SK-N-SH (cell line): ENCODE results near the gene TUFT1. TPM values are rescaled to one million over a fixed set of nuclear protein-coding genes. Genes with fewer than 3 reads are reported as not detected.

ENCODE experiments used
- CTCF ChIA-PET: fragments of 300-600, 350-600 bp; formaldehyde crosslinking; extraction: SDS; loops from one replicate; lab custom pipeline; 2021; lab: Yijun Ruan, JAX
- POLR2A ChIA-PET: fragments of 350-600 bp; sonication (Branson Sonifier 250); formaldehyde crosslinking; extraction: SDS; loops from one replicate; lab custom pipeline; 2020; ENCODE audit warnings: antibody characterized with exemption, inconsistent platforms; lab: Yijun Ruan, JAX
- DNase-seq: peaks from one replicate; pipeline ENCODE4 v3.0.0; 2012
- H2AFZ ChIP-seq: fragments of 200-600 bp; sonication (generic); 2 replicates; pipeline ENCODE4 v1.8.1; 2016; ENCODE audit warnings: antibody characterized with exemption, mild to moderate bottlenecking, low read depth
- H3F3A ChIP-seq: fragments of 200-600 bp; sonication (generic); replicated peaks from 2 replicates; pipeline ENCODE3; 2016; ENCODE audit warnings: antibody characterized with exemption, mild to moderate bottlenecking; ENCODE audit not compliant: insufficient read depth
- H3K27ac ChIP-seq, 2 experiments: fragments of 200-500 bp in 1 of 2; fragments of 200-600 bp in 1 of 2; sonication (Bioruptor generic) in 1 of 2; sonication (generic), shearing (Covaris generic) in 1 of 2; 2 replicates each; pipeline versions ENCODE4 v1.5.1 to v1.6.1; 2014 to 2016; ENCODE audit warnings: low read depth in 2 of 2, inconsistent platforms in 1 of 2, low read length in 1 of 2, mild to moderate bottlenecking in 1 of 2, mixed read lengths in 1 of 2
- H3K27me3 ChIP-seq: fragments of 200-600 bp; sonication (generic), shearing (Covaris generic); 2 replicates; pipeline ENCODE4 v1.6.1; 2016; ENCODE audit warnings: mixed run types; ENCODE audit not compliant: insufficient read depth
- H3K36me3 ChIP-seq, 2 experiments: fragments of 200-500 bp in 1 of 2; fragments of 200-600 bp in 1 of 2; sonication (Bioruptor generic) in 1 of 2; sonication (generic) in 1 of 2; replicated peaks in 1 of 2; 2 replicates each; pipeline versions ENCODE3 to v1.5.1; 2014 to 2016; ENCODE audit warnings: low read length in 1 of 2, mild to moderate bottlenecking in 1 of 2; ENCODE audit not compliant: insufficient read depth in 2 of 2, control insufficient read depth in 1 of 2
- H3K4me1 ChIP-seq, 2 experiments: fragments of 200-500 bp in 1 of 2; fragments of 200-600 bp in 1 of 2; sonication (Bioruptor generic) in 1 of 2; sonication (generic), shearing (Covaris generic) in 1 of 2; 2 replicates each; pipeline versions ENCODE4 v1.5.1 to v1.6.1; 2014 to 2016; ENCODE audit warnings: low read depth in 1 of 2, low read length in 1 of 2, mixed run types in 1 of 2; ENCODE audit not compliant: insufficient read depth in 2 of 2, control insufficient read depth in 1 of 2
- H3K4me2 ChIP-seq: fragments of 200-600 bp; sonication (generic), shearing (Covaris generic); 2 replicates; pipeline ENCODE4 v1.6.1; 2017; ENCODE audit warnings: mixed run types
- H3K4me3 ChIP-seq, 2 experiments: fragments of 200-500 bp in 1 of 2; fragments of 200-600 bp in 1 of 2; sonication (Bioruptor generic) in 1 of 2; sonication (generic), shearing (Covaris generic) in 1 of 2; 2 replicates each; pipeline versions ENCODE4 v1.5.1 to v1.8.1; 2014 to 2016; ENCODE audit warnings: low read depth in 2 of 2, inconsistent platforms in 1 of 2, low read length in 1 of 2, mild to moderate bottlenecking in 1 of 2, mixed read lengths in 1 of 2, moderate library complexity in 1 of 2
- H3K79me2 ChIP-seq: fragments of 200-600 bp; sonication (generic); 2 replicates; pipeline ENCODE4 v1.8.1; 2017; ENCODE audit warnings: mild to moderate bottlenecking; ENCODE audit not compliant: insufficient read depth
- H3K9ac ChIP-seq: fragments of 200-600 bp; sonication (generic); 2 replicates; pipeline ENCODE4 v1.6.1; 2017; ENCODE audit warnings: mixed run types
- H3K9me2 ChIP-seq: fragments of 200-600 bp; sonication (generic); 2 replicates; pipeline ENCODE4 v1.6.1; 2017; ENCODE audit warnings: mixed run types
- H3K9me3 ChIP-seq: fragments of 200-600 bp; sonication (generic); 2 replicates; pipeline ENCODE4 v1.6.1; 2017; ENCODE audit warnings: mixed run types, mild to moderate bottlenecking, moderate library complexity
- H4K20me1 ChIP-seq: fragments of 200-600 bp; sonication (generic); 2 replicates; pipeline ENCODE4 v1.6.1; 2017; ENCODE audit warnings: mild to moderate bottlenecking, mixed run types; ENCODE audit not compliant: insufficient read depth
- FOSL2 ChIP-seq: IDR thresholded peaks from 2 replicates; pipeline ENCODE4 v1.4.0; 2012; ENCODE audit warnings: low read depth, mild to moderate bottlenecking, moderate library complexity, borderline replicate concordance
- FOXJ3 ChIP-seq: sonication (generic); formaldehyde crosslinking; IDR thresholded peaks from 2 replicates; pipeline ENCODE4 v1.5.1; 2020; ENCODE audit warnings: mild to moderate bottlenecking, missing genetic modification reagents
- FOXM1 ChIP-seq: IDR thresholded peaks from 2 replicates; pipeline ENCODE4 v1.4.0; 2012; ENCODE audit warnings: low read depth, mild to moderate bottlenecking
- JUND ChIP-seq: IDR thresholded peaks from 2 replicates; pipeline ENCODE4 v1.4.0; 2012
- MXI1 ChIP-seq: IDR thresholded peaks from 2 replicates; pipeline ENCODE4 v1.6.1; 2012; ENCODE audit warnings: mild to moderate bottlenecking, low read depth, low read length, improper control_type of control experiment
- PBX3 ChIP-seq: IDR thresholded peaks from 2 replicates; pipeline ENCODE4; 2012
- RCOR1 ChIP-seq: fragments of 150-350 bp; IDR thresholded peaks from 2 replicates; pipeline ENCODE4 v1.6.1; 2017; ENCODE audit warnings: antibody characterized with exemption, low read length
- RFX5 ChIP-seq: IDR thresholded peaks from 2 replicates; pipeline ENCODE4 v1.6.1; 2012; ENCODE audit warnings: mild to moderate bottlenecking, improper control_type of control experiment, low read length
- RXRA ChIP-seq: IDR thresholded peaks from 2 replicates; pipeline ENCODE4 v1.4.0; 2012; ENCODE audit warnings: low read depth, mild to moderate bottlenecking, borderline replicate concordance
- SMC3 ChIP-seq: IDR thresholded peaks from 2 replicates; pipeline ENCODE4 v1.6.1; 2012; ENCODE audit warnings: low read depth, low read length, improper control_type of control experiment
- TAF1 ChIP-seq: IDR thresholded peaks from 2 replicates; pipeline ENCODE4 v1.6.1; 2012; ENCODE audit warnings: low read depth, mild to moderate bottlenecking, low read length, moderate library complexity, borderline replicate concordance
- TCF12 ChIP-seq: IDR thresholded peaks from 2 replicates; pipeline ENCODE4 v1.4.0; 2012
- YY1 ChIP-seq: IDR thresholded peaks from 2 replicates; pipeline ENCODE4 v1.4.0; 2012; ENCODE audit warnings: low read depth, mild to moderate bottlenecking
- ZBTB33 ChIP-seq: IDR thresholded peaks from 2 replicates; pipeline ENCODE4 v1.4.0; 2012; ENCODE audit warnings: low read depth, borderline replicate concordance
- WGBS: methylation state at CpG from one replicate; pipeline ENCODE4 v1.1.6; 2017; ENCODE audit warnings: low lambda C conversion rate; 5-methylcytosine and 5-hydroxymethylcytosine counted together
- polyA plus RNA-seq, 3 experiments: library from polyadenylated mRNA; depleted of rRNA; stranded (reverse); fragments of >200 nt; gene quantifications; 2 replicates each; pipeline ENCODE4 v1.2.3, GENCODE V29; 2012
- TF ChIP-seq, protein P1 (sequence below): IDR thresholded peaks from 2 replicates; pipeline ENCODE4 v1.4.0; 2012; ENCODE audit warnings: low read depth
- TF ChIP-seq, protein P2 (sequence below): fragments of 200-600 bp; sonication (generic); IDR thresholded peaks from 2 replicates; pipeline ENCODE4 v1.6.1; 2017; ENCODE audit warnings: antibody characterized with exemption, mild to moderate bottlenecking, moderate library complexity

TUFT1 gene
- polyA plus RNA-seq, 1 of the 3 experiments (the other 2 are of a cell fraction), result 20.6 TPM

GRCh38 chr1:151578941-151579340, 38.8 kb downstream of the TUFT1 start:
- no peaks in the 10 kb centered on the region for H3K27me3 ChIP-seq
- no peaks in the 10 kb centered on the region for H3K9me2 ChIP-seq
- peaks cover 47 to 73% of the 10 kb centered on the region in 2 experiments for H3K36me3 ChIP-seq
- H2AFZ ChIP-seq, result no peak overlapping the region
- no peak overlapping the region for H3K4me3 ChIP-seq
- ChIA-PET POLR2A (no interaction called here), CTCF (interaction anchor here (0.8 to 2.6 kb wide), 4 partner anchors 9 to 29 kb away, joined by 3 to 19 read pairs (median 3); no protein-coding TSS in a partner anchor)
- H3K4me1 ChIP-seq, result peaks cover 0 to 8% of the 10 kb centered on the region in 2 experiments; a peak in 1 of 4 replicates
- H4K20me1 ChIP-seq, result no peaks in the 10 kb centered on the region
- no peak overlapping the region for H3K4me2 ChIP-seq
- no peaks in the 10 kb centered on the region for H3K9me3 ChIP-seq
- DNase-seq, result no peak
- no peak for TF ChIP-seq FOXJ3 (CRISPR knock-in tag)
- TF ChIP-seq YY1, result no peak
- TF ChIP-seq RXRA, result no peak
- no peak for TF ChIP-seq TCF12
- TF ChIP-seq, protein P1, sequence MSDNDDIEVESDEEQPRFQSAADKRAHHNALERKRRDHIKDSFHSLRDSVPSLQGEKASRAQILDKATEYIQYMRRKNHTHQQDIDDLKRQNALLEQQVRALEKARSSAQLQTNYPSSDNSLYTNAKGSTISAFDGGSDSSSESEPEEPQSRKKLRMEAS, result no peak
- no peak for TF ChIP-seq JUND
- TF ChIP-seq RFX5, result no peak
- TF ChIP-seq MXI1, result no peak
- no peak for TF ChIP-seq SMC3
- no peak for TF ChIP-seq ZBTB33
- TF ChIP-seq RCOR1, result no peak
- no peak for TF ChIP-seq PBX3
- TF ChIP-seq FOSL2, result no peak
- no peak for TF ChIP-seq TAF1
- no peak for TF ChIP-seq FOXM1
- TF ChIP-seq, protein P2, sequence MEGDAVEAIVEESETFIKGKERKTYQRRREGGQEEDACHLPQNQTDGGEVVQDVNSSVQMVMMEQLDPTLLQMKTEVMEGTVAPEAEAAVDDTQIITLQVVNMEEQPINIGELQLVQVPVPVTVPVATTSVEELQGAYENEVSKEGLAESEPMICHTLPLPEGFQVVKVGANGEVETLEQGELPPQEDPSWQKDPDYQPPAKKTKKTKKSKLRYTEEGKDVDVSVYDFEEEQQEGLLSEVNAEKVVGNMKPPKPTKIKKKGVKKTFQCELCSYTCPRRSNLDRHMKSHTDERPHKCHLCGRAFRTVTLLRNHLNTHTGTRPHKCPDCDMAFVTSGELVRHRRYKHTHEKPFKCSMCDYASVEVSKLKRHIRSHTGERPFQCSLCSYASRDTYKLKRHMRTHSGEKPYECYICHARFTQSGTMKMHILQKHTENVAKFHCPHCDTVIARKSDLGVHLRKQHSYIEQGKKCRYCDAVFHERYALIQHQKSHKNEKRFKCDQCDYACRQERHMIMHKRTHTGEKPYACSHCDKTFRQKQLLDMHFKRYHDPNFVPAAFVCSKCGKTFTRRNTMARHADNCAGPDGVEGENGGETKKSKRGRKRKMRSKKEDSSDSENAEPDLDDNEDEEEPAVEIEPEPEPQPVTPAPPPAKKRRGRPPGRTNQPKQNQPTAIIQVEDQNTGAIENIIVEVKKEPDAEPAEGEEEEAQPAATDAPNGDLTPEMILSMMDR, result no peak
- H3K27ac ChIP-seq, result no peak overlapping the region
- no peak overlapping the region for H3K9ac ChIP-seq
- no peaks in the 10 kb centered on the region for H3K79me2 ChIP-seq
- WGBS, result 92% methylated on average over 1 of the region's 1 CpG
- H3F3A ChIP-seq, result no peaks in the 10 kb centered on the region
